C1 segment of cervical spinal cord (tissue), 14 donors: ENCODE measurements around the gene ZMIZ1.

Experiments
- DNase-seq, 14 donors: peaks; one replicate each; lab custom pipeline; 2025; lab: John Stamatoyannopoulos, UW

ZMIZ1 gene

GRCh38 chr10:79068562-79069324 lies at the start of gene ZMIZ1:
Gene ZMIZ1, plus strand, starts transcription at chr10:79068966. Its CDS starts 132,667 bp downstream, at chr10:79201633.
- DNase-seq: peak; percentile 27 to 92 (median 82)

GRCh38 chr10:79019441-79020014 lies 49.2 kb upstream of the ZMIZ1 start:
- no peak for DNase-seq

- no peak for DNase-seq
Measured at GRCh38 chr10:79020015-79020491, 48.7 kb upstream of the ZMIZ1 start.

GRCh38 chr10:79020605-79021004 lies 48.2 kb upstream of the ZMIZ1 start:
- no peak for DNase-seq

- DNase-seq: peak in 1 of 14 donors; percentile 24
Measured at GRCh38 chr10:79021331-79021907, 47.3 kb upstream of the ZMIZ1 start.

- DNase-seq: no peak
Measured at GRCh38 chr10:79021948-79022499, 46.7 kb upstream of the ZMIZ1 start.

GRCh38 chr10:79022565-79023230 lies 46.1 kb upstream of the ZMIZ1 start:
- DNase-seq: no peak

GRCh38 chr10:79023240-79024162 lies 45.3 kb upstream of the ZMIZ1 start:
- DNase-seq: no peak

- DNase-seq: no peak
Measured at GRCh38 chr10:79024296-79024695, 44.5 kb upstream of the ZMIZ1 start.

GRCh38 chr10:79024720-79025198 lies 44.0 kb upstream of the ZMIZ1 start:
- DNase-seq: no peak

- peak in 1 of 14 donors; percentile 46 for DNase-seq
Measured at GRCh38 chr10:79025199-79025832, 43.5 kb upstream of the ZMIZ1 start.

- DNase-seq: no peak
Measured at GRCh38 chr10:79026341-79026761, 42.4 kb upstream of the ZMIZ1 start.

- DNase-seq: no peak
Measured at GRCh38 chr10:79026806-79027146, 42.0 kb upstream of the ZMIZ1 start.

- no peak for DNase-seq
Measured at GRCh38 chr10:79027147-79028055, 41.4 kb upstream of the ZMIZ1 start.

- DNase-seq: no peak
Measured at GRCh38 chr10:79028056-79028430, 40.7 kb upstream of the ZMIZ1 start.

GRCh38 chr10:79028451-79029010 lies 40.2 kb upstream of the ZMIZ1 start:
- no peak for DNase-seq

- DNase-seq: no peak
Measured at GRCh38 chr10:79029478-79030390, 39.0 kb upstream of the ZMIZ1 start.

GRCh38 chr10:79030705-79031104 lies 38.1 kb upstream of the ZMIZ1 start:
- no peak for DNase-seq
